HCT116 (cell line): ENCODE data around the gene SAMD7. TPM values are rescaled to one million over a fixed set of nuclear protein-coding genes. Genes with fewer than 3 reads are reported as not detected.
A peak's percentile ranks its signal among the peaks of the same experiment; 100 is the strongest.

Source experiments
- CTCF ChIP-seq, 3 experiments: fragments of 200-600 bp in 1 of 3; sonication (generic) in 1 of 3; IDR thresholded peaks in 2 of 3; conservative IDR thresholded peaks in 1 of 3; 2 replicates each; pipeline ENCODE4 v1.5.1; 2012 to 2017; ENCODE audit warnings: low read depth in 2 of 3, low read length in 2 of 3, antibody characterized with exemption in 1 of 3, borderline replicate concordance in 1 of 3, control low read depth in 1 of 3, mild to moderate bottlenecking in 1 of 3, mixed read lengths in 1 of 3, mixed run types in 1 of 3, moderate library complexity in 1 of 3; ENCODE audit not compliant: insufficient read depth in 1 of 3
- EZH2 ChIP-seq: fragments of 200-600 bp; sonication (generic); IDR thresholded peaks from 2 replicates; pipeline ENCODE4 v1.6.1; 2017; ENCODE audit warnings: antibody characterized with exemption, mixed run types
- JUND ChIP-seq: IDR thresholded peaks from 2 replicates; pipeline ENCODE4 v1.6.1; 2012
- MAX ChIP-seq: IDR thresholded peaks from 2 replicates; pipeline ENCODE4 v1.6.1; 2012
- YY1 ChIP-seq: IDR thresholded peaks from 2 replicates; pipeline ENCODE4 v1.6.1; 2011; ENCODE audit warnings: low read length, low read depth, moderate library complexity, mild to moderate bottlenecking; ENCODE audit not compliant: insufficient replicate concordance; ENCODE audit errors: extremely low read depth
- ZBTB33 ChIP-seq: IDR thresholded peaks from 2 replicates; pipeline ENCODE4 v1.6.1; 2011; ENCODE audit warnings: mild to moderate bottlenecking, low read length, moderate library complexity; ENCODE audit not compliant: insufficient replicate concordance; ENCODE audit errors: extremely low read depth
- total RNA-seq: library from RNA; stranded (reverse); gene quantifications from one replicate; pipeline ENCODE4 v1.2.1, GENCODE V29; 2021; ENCODE audit not compliant: unreplicated experiment

The SAMD7 gene
- total RNA-seq, 1 experiment from 2014 or later = not detected

- TF ChIP-seq ZBTB33 = no peak
- no peak for TF ChIP-seq JUND
- TF ChIP-seq YY1 = no peak
- no peak for TF ChIP-seq CTCF (IDR thresholded peaks at IDR 0.05 in 2 of 3, conservative IDR thresholded peaks at IDR 0.05 in 1 of 3; ENCODE audit: borderline replicate concordance in 1 of 3, insufficient read depth in 1 of 3, low read depth in 2 of 3, low read length in 2 of 3)
- no peak for TF ChIP-seq EZH2
- peak; percentile 37; the same call in 1 of the 2 replicates for TF ChIP-seq MAX
Measured at GRCh38 chr3:169966951-169967915, 55.9 kb downstream of the SAMD7 start (continued).
